Measurements from ENCODE around the gene MAPK10. TPM values are rescaled to one million over a fixed set of nuclear protein-coding genes. Genes with fewer than 3 reads are reported as not detected.

MAPK10 gene
- total RNA-seq: 18.3 TPM

DNA sequence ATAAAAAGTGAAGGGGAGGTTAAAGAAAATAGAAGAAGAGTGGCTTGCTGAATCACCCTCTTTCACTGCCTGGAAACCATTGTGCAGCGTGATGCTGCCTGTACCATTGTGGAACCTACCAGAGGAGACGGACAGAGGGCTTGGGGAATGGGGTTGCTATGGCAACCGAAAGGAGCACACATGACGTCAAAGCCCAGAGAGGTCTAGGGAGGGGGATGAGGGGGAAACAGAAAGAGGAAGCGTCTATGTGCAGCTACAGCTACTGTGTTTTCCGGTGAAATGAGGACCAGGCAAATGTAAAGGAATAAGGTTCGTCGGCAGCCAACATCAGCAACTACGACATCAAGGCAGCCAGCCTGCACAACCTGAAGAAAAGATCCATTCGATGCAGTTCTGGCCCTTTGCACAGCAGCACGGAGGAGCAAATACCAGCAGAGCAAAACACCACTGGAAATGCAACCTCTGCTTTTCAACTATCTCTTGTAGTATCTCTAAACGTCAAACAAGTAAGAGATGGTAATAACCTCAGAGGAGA is at the start of gene MAPK10:
Gene MAPK10, minus strand, starts transcription at position 110 of the 535 bp plus-strand sequence.
- peak; percentile 74 for DNase-seq

DNA sequence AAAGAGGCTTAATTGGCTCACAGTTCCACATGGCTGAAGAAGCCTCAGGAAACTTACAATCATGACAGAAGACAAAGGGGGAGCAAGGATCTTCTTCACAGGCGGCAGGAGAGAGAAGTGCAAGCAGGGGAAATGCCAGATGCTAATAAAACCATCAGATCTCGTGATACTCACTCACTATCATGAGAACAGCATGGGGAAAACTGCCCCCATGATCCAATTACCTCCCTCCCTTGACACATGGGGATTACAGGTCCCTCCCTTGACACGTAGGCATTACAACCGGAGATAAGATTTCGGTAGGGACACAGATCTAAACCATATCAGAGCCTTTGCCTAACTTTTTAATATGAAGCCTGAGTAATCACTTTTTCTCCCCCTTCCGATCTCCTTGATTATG is 43.7 kb upstream of the MAPK10 start:
- no peak for DNase-seq

DNA sequence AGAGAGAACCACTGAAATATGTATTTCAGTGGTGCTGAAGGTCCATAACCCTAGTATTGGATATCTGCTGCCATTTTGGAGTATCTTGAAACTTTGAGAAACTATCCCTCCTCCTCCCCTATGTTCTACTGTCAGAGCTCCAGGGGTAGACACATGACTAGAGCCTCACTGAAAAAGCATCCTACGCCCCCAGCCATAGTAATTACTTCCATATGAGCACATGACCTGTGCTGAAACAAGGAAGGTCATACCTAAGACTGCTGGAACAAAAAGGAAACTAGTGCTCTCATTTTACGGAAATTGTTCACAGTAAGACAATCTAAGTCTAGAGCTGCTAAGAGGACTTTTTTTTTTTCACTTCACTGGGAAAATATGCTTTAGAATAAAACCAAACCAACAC is 42.0 kb upstream of the MAPK10 start:
- DNase-seq: no peak

DNA sequence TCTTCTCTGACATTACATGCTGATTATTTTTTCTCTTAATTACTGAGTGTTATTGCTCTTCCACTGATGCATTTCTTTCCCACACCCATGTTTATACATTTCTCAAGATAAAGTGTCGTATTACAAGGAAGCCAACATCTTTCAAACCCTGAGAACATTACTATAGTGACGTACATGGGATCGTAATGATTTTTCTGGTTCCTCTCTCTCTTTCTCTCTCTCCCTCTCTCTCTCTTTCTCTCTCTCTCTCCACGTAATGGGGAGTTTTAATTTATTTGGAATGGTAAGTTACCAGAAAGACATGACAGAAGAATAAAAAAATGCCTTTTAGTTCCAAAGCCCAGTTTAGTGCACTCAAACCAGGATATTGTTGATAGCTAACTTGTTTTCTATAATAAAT is 40.4 kb upstream of the MAPK10 start:
- DNase-seq: peak; percentile 9

DNA sequence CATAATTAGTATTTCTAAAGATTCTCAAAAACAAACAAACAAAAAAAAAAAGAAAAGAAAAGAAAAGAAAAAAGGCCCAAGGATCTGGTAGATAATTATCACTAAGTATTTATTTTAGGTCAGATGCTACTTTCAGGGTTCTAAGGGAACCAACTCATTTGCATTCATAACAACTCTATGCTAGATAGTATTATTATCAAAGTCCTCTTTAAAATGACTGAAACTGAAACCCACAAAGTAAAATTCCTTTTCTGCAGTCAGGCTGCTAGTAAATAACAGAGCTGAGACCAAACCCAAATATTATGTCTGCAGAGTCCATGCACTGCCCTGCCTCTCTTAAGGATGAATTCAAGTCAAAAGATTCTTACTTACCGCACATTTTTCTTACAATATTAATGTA is 38.3 kb upstream of the MAPK10 start:
- no peak for DNase-seq

DNA sequence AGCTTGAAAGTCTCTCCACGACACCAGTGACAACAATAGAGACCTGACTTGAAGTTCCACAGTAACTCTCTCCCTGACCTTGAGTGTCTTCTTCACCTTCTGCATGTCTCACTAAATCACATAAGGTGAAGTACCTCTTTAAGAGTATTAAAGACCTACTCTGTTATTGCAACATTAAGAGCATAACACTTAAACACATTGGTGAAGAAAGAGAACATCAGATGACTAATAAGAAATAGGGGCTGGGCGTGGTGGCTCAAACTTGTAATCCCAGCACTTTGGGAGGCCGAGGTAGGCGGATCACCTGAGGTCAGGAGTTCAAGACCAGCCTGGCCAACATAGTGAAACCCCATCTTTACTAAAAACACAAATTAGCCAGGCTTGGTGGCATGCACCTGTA is 33.9 kb upstream of the MAPK10 start:
- DNase-seq: no peak

DNA sequence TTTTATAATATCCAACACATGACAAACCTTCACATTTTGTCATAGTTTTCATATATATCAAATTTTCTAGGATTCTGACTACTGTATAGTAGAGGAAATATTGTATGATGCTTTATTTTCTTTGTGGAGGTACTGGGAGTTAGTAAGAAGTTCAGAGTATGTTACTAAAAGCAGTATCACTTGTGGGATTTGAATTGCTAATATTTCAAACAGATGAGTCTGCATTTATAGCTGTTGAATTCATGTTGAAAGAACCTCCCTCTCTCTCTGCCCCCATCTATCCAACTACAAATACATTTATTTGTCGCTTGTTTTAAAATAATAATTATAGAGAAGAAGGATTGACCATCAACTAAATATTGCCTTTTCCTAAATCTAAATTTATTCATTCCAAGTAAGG is 29.8 kb upstream of the MAPK10 start:
- no peak for DNase-seq

DNA sequence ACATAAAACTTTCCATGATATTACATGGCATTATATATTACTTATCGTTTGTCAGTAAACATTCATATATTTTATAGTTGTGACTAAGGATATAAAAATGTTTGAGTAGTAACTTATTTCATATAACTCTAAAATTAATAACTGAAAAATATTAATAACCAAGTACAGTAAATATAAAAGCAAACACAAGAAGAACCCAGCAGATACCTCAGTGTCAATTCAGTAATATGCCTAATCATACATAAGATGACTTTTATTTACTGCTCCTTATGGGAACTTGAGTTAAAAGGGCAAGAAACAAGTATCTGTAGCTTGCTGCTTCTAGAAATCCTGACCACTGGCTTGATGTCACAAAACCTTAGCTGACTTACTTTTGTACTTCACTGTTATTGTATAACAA is 28.4 kb upstream of the MAPK10 start:
- no peak for DNase-seq

DNA sequence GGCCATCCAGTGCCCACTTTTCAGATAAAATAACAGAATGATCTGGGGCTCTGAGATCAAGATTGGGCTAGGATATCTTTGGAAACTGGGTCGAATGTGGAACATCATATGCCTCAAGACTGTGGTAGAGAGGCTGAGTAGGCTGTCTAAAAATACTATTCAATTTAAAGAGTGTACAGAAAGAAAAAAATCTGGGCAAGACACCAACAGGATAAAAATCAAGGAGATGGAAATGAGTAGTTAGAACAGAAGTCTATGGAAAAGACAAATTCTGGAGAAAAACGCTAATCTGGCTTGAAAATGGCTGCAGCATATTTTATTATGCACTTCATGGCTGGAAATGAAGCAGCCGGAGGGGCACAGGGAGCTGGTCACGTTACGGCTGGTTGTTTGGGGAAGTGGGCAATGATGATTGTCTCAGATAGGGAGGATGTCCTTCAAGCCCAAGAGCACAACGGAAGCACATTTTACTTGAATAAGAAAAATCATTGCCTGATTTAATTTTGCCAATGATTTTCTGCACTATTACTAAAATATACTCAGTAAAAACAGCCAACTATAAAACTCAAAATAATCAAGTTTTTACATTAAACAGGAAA is 27.1 kb upstream of the MAPK10 start:
- no peak for DNase-seq

DNA sequence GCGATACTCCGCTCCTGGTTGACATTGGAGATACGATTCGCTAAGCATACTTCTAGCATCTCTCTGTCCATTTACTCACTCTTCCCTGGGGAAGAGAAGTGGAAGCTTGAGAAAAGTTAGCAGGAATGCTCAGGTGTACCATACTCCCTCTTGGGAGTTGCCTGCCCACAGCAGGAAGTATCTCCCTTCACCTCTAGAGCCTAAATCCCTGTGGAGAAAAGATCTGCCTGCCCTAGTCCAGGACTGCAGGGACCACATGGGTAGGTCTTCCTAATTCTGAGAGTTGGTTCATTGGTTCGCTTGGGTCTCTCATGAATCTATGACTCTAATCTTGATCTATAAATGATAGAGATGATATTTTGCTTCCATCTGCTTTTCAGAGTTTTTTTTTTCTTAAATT is 26.3 kb upstream of the MAPK10 start:
- DNase-seq: no peak

DNA sequence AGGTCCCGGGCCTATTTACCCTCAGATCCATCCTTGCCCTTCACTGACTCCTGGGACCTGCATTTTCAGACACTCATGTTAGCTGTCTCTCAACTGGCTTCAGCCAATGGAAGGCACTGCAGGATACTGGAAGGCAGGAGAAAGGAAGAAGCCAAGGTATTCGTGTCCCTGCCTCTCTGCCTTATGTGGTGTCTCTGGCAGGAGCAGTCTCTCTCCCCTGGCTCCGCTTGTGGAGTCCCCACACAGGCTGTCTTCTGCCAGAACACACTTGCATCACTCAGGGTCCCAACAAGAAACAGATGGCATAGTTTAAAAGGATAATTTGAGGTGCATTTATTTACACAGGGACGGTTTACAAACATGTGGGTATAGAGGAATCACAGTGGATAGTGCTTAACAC is 21.6 kb upstream of the MAPK10 start:
- no peak for DNase-seq

DNA sequence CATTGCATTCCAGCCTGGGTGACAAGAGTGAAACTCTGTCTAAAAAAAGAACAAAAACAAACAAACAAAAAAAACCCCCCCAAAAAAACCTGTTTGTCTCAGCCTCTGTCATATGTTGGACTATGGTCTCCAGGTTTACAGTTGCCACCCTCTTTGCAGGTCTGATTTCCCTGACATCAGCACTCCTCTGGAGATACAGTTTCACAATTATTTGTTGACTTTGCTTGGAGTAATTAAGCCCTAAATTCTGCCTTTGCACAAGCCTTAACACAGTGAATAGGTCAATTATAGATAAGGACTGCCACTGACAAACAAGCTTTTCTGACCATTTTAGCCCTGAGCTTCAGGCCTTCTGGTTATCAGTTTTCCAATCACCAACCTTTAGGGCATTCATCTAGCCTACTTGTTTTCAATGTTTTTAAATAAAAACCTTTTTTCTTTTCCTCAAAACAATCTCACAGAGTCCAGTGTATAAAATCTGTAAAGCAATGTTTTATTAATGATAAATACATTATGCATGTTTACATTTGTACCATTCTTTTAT is 20.4 kb upstream of the MAPK10 start:
- DNase-seq: no peak

DNA sequence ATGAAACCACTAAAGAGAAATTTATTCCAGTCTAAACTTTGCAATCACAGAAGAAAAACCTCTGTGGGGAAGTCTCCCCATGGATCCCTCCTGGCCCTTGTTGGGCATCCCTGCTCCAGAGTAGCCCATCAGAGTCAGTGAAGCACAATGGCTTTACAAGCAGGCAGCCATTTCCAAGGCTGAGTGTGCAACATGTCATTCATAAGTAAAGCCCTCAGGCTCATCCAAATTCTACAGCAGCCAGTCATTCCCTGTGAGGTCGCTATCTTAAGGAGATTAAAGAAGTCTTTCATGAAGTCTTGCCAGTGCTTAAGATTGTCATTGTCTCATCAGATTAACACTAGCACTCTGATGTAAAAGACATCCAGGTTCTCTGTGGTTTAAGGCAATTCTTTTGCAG is 17.0 kb upstream of the MAPK10 start:
- no peak for DNase-seq

DNA sequence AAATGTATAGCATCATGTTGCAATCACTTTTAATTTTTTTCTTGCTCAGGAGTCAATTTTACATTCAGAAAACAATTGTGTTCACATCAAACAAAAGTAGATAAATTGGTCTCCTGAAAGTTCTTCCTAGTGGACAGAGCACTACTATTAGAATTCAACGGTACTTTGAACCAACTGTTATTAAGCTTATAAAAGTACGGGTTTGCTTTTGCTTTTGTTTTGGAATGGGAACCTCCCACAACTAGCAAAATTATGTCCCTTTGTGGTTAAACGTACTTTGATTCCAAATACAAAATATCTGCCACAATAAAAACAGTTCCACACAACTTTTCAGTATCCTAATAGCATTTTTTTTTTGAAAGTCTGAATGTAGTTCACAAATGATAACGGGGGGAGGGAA is 8.6 kb upstream of the MAPK10 start:
- DNase-seq: no peak

DNA sequence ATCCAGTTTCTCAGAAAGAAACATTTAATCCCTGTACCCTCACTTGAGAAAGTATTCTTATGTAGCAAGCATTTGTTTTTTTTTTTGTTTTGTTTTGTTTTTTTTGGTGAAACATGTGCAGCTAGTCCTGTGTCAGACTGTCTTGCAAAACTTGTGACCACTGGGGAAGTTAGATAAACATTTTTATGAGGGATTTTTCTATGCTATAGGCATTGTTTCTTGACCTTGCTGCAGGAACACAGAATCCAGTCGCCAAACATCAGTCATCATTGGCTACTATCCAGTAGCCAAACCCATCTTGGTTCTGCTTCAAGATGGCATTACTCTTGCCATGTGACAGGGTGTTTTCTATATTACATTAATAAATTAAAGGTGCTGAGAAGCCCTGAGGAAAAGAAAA is 7.7 kb upstream of the MAPK10 start:
- DNase-seq: no peak

DNA sequence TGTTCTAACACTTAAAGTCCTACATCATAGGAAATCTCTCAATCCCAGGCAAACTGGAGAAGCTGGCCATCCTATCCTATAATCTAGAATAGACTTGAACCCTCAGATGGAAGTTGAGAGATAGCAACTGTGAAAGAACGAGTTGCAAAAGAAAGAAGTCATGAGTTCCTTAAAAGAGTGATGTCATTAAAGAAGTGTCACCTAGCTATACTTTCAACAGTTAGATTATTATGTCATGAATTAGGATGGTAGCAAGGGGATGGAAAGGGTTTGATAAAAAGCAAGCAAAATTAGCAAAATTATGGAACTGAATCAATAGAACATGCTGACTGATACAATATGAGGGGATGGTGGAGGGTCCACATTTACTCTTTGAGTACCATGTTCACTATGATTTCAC is 7.1 kb upstream of the MAPK10 start:
- DNase-seq: no peak

DNA sequence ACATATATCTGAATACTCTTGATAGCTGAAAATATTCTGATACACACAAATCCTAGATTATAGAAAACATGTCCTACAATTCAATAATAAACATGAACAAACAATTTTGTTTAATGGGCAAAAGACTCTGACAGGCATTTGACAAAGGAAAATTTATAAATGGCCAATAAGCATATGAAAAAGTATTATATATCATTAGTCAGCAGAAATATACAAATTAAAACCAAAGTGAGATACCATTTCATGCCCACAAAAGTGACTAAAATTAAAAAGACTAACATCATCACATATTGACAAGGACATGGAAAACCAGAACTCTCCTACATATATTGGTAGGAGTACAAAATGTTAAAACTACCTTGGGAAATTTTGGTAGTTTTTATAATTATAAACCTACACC is 2.7 kb upstream of the MAPK10 start:
- DNase-seq: no peak

DNA sequence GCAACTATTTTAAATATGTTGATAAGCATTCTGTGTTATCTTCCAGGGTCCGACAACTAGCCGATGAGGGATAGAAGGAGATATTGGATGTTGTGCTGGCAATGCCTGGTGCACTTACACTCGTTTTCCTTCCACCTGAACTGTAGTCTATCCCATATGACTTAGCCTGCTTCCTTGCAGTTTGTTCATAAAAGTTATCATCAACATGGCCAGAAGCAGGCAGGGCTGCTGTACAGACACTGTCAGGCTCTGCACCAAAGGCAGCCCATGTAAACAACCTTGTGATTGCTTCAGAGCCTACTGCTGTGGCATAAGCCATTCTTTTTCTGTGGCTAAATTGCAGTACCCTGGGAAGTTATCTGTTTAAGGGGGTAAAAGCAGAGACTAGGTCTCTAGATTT is 1.6 kb downstream of the MAPK10 start:
- no peak for DNase-seq

DNA sequence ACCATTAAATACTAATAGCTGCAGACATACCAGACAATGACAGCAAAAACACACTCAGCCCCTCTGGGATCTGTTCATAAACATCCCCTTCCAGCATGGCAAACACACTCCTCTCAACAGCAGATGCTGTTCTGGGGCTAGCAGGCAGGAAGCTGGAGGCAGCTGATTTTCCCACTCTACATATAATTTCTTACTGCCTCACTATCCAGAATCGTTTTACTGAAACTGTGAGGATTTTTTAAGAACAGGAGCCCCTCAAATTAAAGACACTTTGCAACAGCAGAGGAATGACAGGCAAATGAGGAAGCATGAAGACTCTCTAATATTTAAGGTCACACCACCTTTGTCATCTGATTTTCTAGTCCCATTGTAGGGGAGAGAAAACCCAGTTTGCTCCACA is 2.2 kb downstream of the MAPK10 start:
- peak; percentile 9 for DNase-seq

DNA sequence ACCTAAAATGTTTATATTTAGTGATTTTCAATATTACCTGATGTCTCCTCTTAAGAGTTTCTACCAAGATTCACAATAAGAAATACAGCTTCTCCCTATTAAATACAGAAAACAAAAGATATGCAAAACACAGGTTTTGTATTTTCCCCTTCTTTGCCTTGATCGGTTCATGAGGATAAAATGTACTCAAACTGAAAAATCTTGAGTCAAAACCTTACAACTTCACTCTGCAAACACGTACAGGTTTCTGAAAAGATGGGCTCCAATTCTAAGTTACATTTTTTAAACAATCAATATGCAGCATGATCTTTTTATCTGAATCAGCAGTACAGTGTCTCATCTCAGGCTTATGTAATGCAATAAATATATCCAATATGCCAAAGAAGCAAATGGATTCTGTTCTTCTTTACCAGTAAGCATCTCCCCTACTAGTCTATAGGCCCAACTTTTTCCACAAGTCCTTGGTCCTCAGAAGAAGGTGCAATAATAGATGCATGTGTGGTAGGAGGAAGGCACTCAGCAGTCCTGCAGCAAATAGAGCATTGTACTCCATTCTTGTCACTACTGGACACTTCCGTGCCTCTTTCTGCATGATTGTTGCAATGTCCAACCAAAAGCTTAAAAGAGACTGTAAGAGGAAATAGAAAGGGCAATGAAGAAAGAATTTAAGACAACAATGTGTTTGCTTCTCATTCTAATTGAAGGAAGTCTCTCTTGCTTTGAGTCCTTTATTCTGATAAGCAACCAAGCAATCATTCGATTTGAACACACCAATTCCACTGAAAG is 3.2 kb downstream of the MAPK10 start:
- no peak for DNase-seq

DNA sequence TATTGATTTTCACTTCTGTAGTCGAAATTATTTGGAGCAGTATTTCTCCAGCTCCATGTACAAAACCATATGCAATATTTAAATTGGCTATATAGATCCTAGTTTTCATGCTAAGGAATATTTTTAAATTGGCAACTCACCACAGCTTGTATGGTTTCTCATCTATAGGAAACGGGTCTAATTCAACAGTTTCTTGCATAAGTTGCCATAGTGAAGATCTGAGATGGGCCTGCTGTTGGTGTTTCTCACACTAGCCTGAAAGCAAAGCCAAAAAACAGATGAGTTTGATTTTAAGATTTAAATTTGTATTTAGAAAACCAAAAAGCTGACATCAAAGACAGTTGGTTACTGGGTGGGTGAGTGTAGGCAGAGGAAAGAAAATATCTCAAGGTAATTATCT is 5.5 kb downstream of the MAPK10 start:
- no peak for DNase-seq

DNA sequence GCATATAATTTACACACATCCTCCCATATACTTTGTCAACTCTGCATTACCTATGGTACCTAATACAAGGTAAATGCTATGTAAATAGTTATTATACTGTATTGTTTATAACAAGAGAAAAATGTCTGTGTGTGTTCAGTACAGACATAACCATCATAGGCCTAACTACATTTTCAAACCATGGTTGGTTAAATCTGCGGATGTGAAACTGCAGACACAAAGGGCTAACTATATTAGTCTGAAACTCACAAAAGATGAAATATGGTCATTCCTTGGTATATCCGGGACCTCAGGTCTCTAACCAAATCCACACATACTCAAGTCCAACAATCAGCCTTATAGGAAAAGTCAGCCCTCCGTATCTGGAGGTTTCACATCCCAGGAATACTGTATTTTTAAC is 13.5 kb downstream of the MAPK10 start:
- no peak for DNase-seq

DNA sequence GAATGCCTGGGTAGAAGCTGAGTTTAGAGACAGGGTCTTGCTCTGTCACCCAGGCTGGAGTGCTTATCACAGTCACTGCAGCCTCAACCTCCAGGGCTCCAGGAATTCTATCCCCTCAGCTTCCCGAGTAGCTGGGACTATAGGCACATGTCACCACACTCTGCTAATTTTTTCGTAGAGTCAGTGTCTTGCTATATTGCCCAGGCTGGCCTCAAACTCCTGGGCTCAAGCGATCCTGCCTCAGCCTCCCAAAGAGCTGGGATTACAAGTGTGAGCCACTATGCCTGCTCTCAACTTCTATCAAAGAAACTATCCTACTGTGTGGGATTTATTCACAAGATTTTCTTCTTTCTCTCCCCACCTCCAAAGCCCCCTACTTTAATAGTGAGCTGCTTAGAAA is 15.7 kb downstream of the MAPK10 start:
- DNase-seq: no peak

DNA sequence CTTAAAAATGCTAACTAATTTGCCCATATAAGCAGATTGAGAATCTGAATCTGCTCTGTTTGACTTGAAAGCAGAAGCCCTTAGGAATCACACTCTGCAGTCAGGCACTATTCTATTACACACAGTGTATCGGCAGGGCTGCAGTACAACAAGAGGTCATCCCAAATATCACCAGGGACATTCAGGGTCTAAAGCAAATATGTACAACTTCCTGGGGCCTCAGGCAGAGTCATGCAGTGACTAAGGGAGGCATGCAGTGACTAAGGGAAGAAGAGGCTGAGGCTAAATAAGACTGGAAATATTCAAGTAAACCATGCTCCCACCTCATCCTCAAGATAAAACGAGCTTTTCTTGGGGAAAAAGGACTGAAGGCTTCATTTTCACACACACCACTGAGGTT is 20.9 kb downstream of the MAPK10 start:
- no peak for DNase-seq

Data from skin of body (tissue), 2 donors.